ENCODE data around the gene SLC30A7.

The SLC30A7 gene

DNA sequence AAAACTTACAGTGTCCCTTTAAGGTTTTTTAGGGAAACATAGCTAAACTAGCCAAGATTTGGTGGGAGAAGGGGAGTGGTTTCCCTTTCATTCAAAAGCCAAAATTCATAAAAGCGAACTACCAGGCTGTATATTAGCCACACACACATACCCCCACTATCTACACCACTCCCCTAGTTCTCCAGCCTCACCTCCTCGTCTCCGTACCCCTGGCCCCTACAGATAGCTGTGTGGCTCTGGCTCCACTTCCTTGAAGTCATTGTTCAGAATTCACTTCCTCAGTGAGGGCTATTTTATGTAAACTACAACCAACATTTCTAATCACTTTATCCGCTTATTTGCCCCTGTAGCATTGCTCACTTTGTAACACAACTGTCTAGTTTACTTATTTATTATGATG lies 135.0 kb downstream of the SLC30A7 start:
- H3K9me3 ChIP-seq (ENCODE audit: control insufficient read depth in 1 of 2, low read length in 2 of 2): no peaks in the 10 kb centered on the region

More for the DNA sequence above, 135.0 kb downstream of the SLC30A7 start:
- H3K36me3 ChIP-seq (ENCODE audit: control insufficient read depth in 1 of 2, insufficient read depth in 2 of 2, low read length in 2 of 2): peaks cover 0 to under 1% of the 10 kb centered on the region in 2 donors
- no peaks in the 10 kb centered on the region for H3K27me3 ChIP-seq (ENCODE audit: low read depth, low read length)
- no peak overlapping the region for H3K4me3 ChIP-seq (ENCODE audit: low read depth in 1 of 2, low read length in 2 of 2)
- H3K4me1 ChIP-seq (ENCODE audit: control insufficient read depth in 1 of 2, insufficient read depth in 2 of 2, low read length in 2 of 2): peaks cover 0 to 3% of the 10 kb centered on the region in 2 donors
- H3K27ac ChIP-seq (ENCODE audit: low read length): no peak overlapping the region

Data from muscle layer of duodenum (tissue), 2 donors.